Vagina (tissue), 2 donors: Measurements from ENCODE around the gene STAB2.

ENCODE experiments used
- POLR2A ChIP-seq, 2 donors: fragments of 450-650 bp; IDR thresholded peaks; one replicate each; pipeline ENCODE4 v1.6.1; 2017; ENCODE audit warnings: antibody characterized with exemption in 2 of 2, mild to moderate bottlenecking in 2 of 2, moderate library complexity in 2 of 2
- TF ChIP-seq, protein P1 (sequence below), 3 experiments: fragments of 450-650 bp in 2 of 3; fragments of 200-600 bp in 1 of 3; sonication (generic) in 1 of 3; IDR thresholded peaks; one replicate each; pipeline ENCODE4 v1.5.1; 2017 to 2019; ENCODE audit warnings: antibody characterized with exemption in 3 of 3, mild to moderate bottlenecking in 2 of 3, moderate library complexity in 2 of 3

DNA sequence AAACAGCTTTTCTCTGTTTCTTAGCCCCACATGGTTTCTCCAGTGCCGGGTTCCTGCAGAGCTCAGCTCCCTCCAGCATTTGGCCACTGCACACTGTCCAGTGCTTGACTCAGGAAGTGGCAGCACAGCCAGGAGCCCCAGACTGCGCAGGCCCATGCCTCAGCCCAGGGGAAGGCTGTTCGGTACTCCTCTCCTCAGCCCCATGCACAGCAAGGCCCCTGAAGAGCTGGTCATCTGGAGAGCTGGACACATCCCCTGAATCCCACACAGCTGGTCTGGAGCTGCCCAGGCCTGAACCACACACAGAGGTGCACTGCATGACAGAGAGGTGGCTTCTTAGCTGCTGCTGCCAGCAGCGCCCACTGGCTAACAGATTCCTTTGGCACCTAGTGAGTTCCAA, 48.3 kb downstream of the STAB2 start:
- TF ChIP-seq, protein P1, sequence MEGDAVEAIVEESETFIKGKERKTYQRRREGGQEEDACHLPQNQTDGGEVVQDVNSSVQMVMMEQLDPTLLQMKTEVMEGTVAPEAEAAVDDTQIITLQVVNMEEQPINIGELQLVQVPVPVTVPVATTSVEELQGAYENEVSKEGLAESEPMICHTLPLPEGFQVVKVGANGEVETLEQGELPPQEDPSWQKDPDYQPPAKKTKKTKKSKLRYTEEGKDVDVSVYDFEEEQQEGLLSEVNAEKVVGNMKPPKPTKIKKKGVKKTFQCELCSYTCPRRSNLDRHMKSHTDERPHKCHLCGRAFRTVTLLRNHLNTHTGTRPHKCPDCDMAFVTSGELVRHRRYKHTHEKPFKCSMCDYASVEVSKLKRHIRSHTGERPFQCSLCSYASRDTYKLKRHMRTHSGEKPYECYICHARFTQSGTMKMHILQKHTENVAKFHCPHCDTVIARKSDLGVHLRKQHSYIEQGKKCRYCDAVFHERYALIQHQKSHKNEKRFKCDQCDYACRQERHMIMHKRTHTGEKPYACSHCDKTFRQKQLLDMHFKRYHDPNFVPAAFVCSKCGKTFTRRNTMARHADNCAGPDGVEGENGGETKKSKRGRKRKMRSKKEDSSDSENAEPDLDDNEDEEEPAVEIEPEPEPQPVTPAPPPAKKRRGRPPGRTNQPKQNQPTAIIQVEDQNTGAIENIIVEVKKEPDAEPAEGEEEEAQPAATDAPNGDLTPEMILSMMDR (IDR thresholded peaks at IDR 0.05) = no peak
- TF ChIP-seq POLR2A (IDR thresholded peaks at IDR 0.05) = no peak
